ENCODE data around the gene OR10A3.

OR10A3 gene

DNA sequence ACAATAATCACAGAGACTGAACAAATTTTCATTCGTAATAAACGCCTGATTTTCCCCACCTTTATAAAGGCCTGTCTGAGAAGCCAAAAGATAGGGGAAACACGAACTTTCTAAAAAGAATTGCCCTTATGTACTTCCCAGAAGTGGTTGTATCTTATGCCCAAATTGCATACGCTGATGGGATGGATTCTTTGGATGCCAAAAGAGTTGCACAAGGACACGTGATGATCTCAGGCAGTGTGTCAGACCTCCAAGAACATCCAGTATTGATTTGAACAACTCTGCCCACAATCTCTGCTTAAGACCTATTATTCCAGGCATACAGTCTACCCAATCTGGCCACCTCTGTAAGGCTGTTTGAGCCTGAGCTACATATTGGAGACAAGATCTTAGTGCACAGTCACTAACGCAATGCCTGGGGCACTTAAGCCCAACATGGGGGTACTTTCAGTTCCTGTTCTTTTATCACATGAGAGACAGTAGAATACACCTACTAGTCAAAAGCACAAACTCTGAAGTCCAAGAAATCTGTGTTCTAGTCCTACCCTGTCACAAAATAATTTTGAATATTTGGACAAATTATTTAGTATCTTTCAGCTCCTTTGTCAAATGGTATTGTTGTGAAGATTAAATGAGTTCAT lies 49.3 kb downstream of the OR10A3 start:
- peak; percentile 87 for DNase-seq (ENCODE audit: low spot score)

DNA sequence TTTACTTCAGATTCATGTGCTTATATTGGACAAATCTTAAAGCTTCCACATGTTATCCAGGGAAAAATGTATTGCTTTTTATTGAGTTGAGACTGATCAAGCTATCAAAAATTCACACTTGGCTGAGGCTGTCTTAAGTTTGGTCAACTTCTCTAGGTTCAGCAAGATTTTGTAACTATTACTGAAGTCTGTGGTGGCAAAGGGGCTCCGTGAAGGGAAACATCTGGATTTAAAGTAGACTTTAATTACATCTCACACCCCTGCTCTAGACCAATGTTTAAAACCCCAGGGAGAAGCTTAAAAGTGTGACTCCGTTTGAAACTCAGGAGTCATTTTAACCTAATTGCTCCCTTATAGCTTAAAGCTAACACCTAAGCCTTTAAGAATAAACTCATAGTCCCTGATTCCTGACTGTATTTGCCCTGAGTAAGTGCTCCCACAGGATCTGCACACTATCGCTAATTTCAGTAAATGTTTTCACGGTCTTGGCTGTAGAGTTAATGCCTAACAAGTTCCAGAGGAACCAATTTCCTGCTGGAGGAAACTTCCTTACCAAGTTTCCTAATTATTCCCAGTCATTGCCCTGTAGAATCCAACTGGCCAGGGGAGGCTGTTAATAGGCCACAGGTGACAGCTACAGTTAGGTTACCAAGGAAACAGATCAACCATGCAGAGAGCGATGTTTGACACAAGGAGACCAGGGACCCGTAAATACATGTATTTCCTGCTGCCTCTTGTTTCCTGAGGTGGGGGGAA lies 50.9 kb downstream of the OR10A3 start:
- DNase-seq (ENCODE audit: low spot score) = peak; percentile 84

DNA sequence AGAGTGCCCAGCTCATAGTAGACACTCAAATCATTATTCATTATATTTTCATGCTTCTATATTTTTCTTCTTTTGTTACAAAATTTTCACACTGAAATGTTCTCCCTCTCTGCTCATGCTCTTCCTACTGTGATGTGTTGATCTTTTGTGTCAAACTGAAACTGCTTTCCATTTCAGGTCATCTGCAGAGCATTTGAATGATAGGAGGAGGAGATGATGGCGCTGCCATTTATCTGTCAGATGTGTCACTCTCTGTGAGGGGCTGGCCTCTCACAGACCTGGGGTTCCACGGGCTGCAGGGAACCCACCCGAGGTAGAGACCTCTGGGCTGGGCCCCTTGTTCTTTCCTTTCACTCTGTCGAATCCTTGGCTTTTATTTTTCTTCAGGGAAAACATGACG lies 51.5 kb downstream of the OR10A3 start:
- peak; percentile 62 for DNase-seq (ENCODE audit: low spot score)

All from NAMALWA (cell line).